HEK293 (cell line): ENCODE data around the gene DSCAM.

ENCODE experiments used
- CTCF ChIA-PET: fragments of 350-600 bp; formaldehyde crosslinking; extraction: SDS; loops from one replicate; lab custom pipeline; 2021; ENCODE audit warnings: antibody characterized with exemption; lab: Yijun Ruan, JAX
- POLR2A ChIA-PET: fragments of 300-600 bp; formaldehyde crosslinking; extraction: SDS; loops from one replicate; lab custom pipeline; 2020; ENCODE audit warnings: antibody characterized with exemption, inconsistent platforms; lab: Yijun Ruan, JAX
- H3K27ac ChIP-seq: fragments of 200-500 bp; sonication (Bioruptor generic); 2 replicates; pipeline ENCODE4 v1.5.1; 2014; ENCODE audit warnings: low read depth, low read length, control low read depth, inconsistent platforms; ENCODE audit errors: extremely low read depth
- H3K36me3 ChIP-seq, 2 experiments: fragments of 200-500 bp in 1 of 2; sonication (Bioruptor generic) in 1 of 2; 1 replicate in 1 of 2; 2 replicates in 1 of 2; pipeline ENCODE4 v1.5.1; 2014 to 2017; ENCODE audit warnings: inconsistent platforms in 2 of 2, low read length in 2 of 2; ENCODE audit not compliant: control insufficient read depth in 2 of 2, insufficient read depth in 1 of 2
- H3K4me1 ChIP-seq: fragments of 200-500 bp; sonication (Bioruptor generic); 2 replicates; pipeline ENCODE4 v1.5.1; 2014; ENCODE audit warnings: mild to moderate bottlenecking, low read length, inconsistent platforms; ENCODE audit not compliant: control insufficient read depth, insufficient read depth
- H3K4me3 ChIP-seq: 2 replicates; pipeline ENCODE4 v1.5.1; 2011; ENCODE audit warnings: low read depth, mild to moderate bottlenecking, control low read depth, low read length, moderate library complexity
- H3K9me3 ChIP-seq: fragments of 200-500 bp; sonication (Bioruptor generic); 2 replicates; pipeline ENCODE4 v1.5.1; 2014; ENCODE audit warnings: low read depth, low read length, inconsistent platforms; ENCODE audit not compliant: control insufficient read depth, insufficient read depth
- BCL11B ChIP-seq: fragments of 450-650 bp; formaldehyde crosslinking; IDR thresholded peaks from 2 replicates; pipeline ENCODE4 v1.5.1; 2016; ENCODE audit warnings: low read depth, missing biosample characterization, missing genetic modification characterization
- EGR2 ChIP-seq: fragments of 450-650 bp; formaldehyde crosslinking; IDR thresholded peaks from 2 replicates; pipeline ENCODE4 v1.5.1; 2016; ENCODE audit warnings: low read depth, missing biosample characterization, missing genetic modification characterization
- HOXA7 ChIP-seq: sonication (generic); formaldehyde crosslinking; IDR thresholded peaks from 2 replicates; pipeline ENCODE4 v1.8.1; 2022; ENCODE audit warnings: missing genetic modification reagents, borderline replicate concordance
- PRDM1 ChIP-seq: fragments of 450-650 bp; formaldehyde crosslinking; IDR thresholded peaks from 2 replicates; pipeline ENCODE4; 2016; ENCODE audit warnings: missing biosample characterization, missing genetic modification characterization
- SALL2 ChIP-seq: fragments of 450-650 bp; formaldehyde crosslinking; IDR thresholded peaks from 2 replicates; pipeline ENCODE4 v1.5.0; 2017; ENCODE audit warnings: missing biosample characterization, mild to moderate bottlenecking, missing genetic modification characterization, borderline replicate concordance
- SETDB1 ChIP-seq: IDR thresholded peaks from one replicate; pipeline ENCODE4 v1.6.1; 2017; ENCODE audit warnings: mild to moderate bottlenecking, low read length, moderate library complexity, mixed read lengths; ENCODE audit not compliant: insufficient read length
- SP2 ChIP-seq: fragments of 450-650 bp; formaldehyde crosslinking; IDR thresholded peaks from 2 replicates; pipeline ENCODE4 v1.5.1; 2016; ENCODE audit warnings: missing biosample characterization, missing genetic modification characterization
- SP7 ChIP-seq: fragments of 450-650 bp; formaldehyde crosslinking; IDR thresholded peaks from 2 replicates; pipeline ENCODE4 v1.5.1; 2016; ENCODE audit warnings: missing biosample characterization, missing genetic modification characterization
- ZBTB1 ChIP-seq: fragments of 450-650 bp; formaldehyde crosslinking; IDR thresholded peaks from 2 replicates; pipeline ENCODE4 v1.5.1; 2016; ENCODE audit warnings: missing biosample characterization, missing genetic modification characterization
- ZBTB17 ChIP-seq: fragments of 450-650 bp; formaldehyde crosslinking; IDR thresholded peaks from 2 replicates; pipeline ENCODE4 v1.5.1; 2016; ENCODE audit warnings: missing biosample characterization, missing genetic modification characterization
- ZBTB8A ChIP-seq: fragments of 450-650 bp; formaldehyde crosslinking; IDR thresholded peaks from 2 replicates; pipeline ENCODE4 v1.5.1; 2016; ENCODE audit warnings: missing biosample characterization, missing genetic modification characterization
- ZEB2 ChIP-seq: fragments of 450-650 bp; formaldehyde crosslinking; IDR thresholded peaks from 2 replicates; pipeline ENCODE4 v1.5.1; 2016; ENCODE audit warnings: missing biosample characterization, missing genetic modification characterization
- ZNF132 ChIP-seq: fragments of 450-650 bp; formaldehyde crosslinking; IDR thresholded peaks from 2 replicates; pipeline ENCODE4 v1.5.1; 2017; ENCODE audit warnings: missing biosample characterization, missing genetic modification characterization, borderline replicate concordance
- ZNF133 ChIP-seq: fragments of 450-650 bp; formaldehyde crosslinking; IDR thresholded peaks from 2 replicates; pipeline ENCODE4 v1.5.1; 2016; ENCODE audit warnings: missing biosample characterization, missing genetic modification characterization
- ZNF174 ChIP-seq: fragments of 450-650 bp; formaldehyde crosslinking; IDR thresholded peaks from 2 replicates; pipeline ENCODE4 v1.5.0; 2017; ENCODE audit warnings: missing biosample characterization, mild to moderate bottlenecking, missing genetic modification characterization
- ZNF274 ChIP-seq, 2 experiments: fragments of 200-500 bp in 1 of 2; fragments of 450-650 bp in 1 of 2; sonication (Bioruptor generic) in 1 of 2; formaldehyde crosslinking in 1 of 2; IDR thresholded peaks; 2 replicates each; pipeline versions ENCODE4 v1.5.1 to v1.6.1; 2014 to 2016; ENCODE audit warnings: borderline replicate concordance in 1 of 2, inconsistent platforms in 1 of 2, low read length in 1 of 2, missing biosample characterization in 1 of 2, missing genetic modification characterization in 1 of 2
- ZNF324 ChIP-seq: fragments of 450-650 bp; formaldehyde crosslinking; IDR thresholded peaks from 2 replicates; pipeline ENCODE4 v1.5.1; 2016; ENCODE audit warnings: missing biosample characterization, missing genetic modification characterization
- ZNF391 ChIP-seq: fragments of 450-650 bp; formaldehyde crosslinking; IDR thresholded peaks from 2 replicates; pipeline ENCODE4 v1.5.1; 2016; ENCODE audit warnings: low read depth, missing biosample characterization, missing genetic modification characterization, borderline replicate concordance
- ZNF544 ChIP-seq: fragments of 450-650 bp; formaldehyde crosslinking; IDR thresholded peaks from 2 replicates; pipeline ENCODE4 v1.5.0; 2017; ENCODE audit warnings: missing biosample characterization, missing genetic modification characterization
- ZNF561 ChIP-seq: fragments of 450-650 bp; IDR thresholded peaks from 2 replicates; pipeline ENCODE4 v1.5.1; 2018; ENCODE audit warnings: missing biosample characterization, missing genetic modification characterization, borderline replicate concordance
- ZNF621 ChIP-seq: fragments of 450-650 bp; formaldehyde crosslinking; IDR thresholded peaks from 2 replicates; pipeline ENCODE4 v1.5.1; 2017; ENCODE audit warnings: missing biosample characterization, missing genetic modification characterization
- ZNF623 ChIP-seq: fragments of 450-650 bp; formaldehyde crosslinking; IDR thresholded peaks from 2 replicates; pipeline ENCODE4 v1.5.1; 2016; ENCODE audit warnings: missing biosample characterization, missing genetic modification characterization
- ZNF624 ChIP-seq: fragments of 450-650 bp; formaldehyde crosslinking; IDR thresholded peaks from 2 replicates; pipeline ENCODE4 v1.5.1; 2017; ENCODE audit warnings: missing biosample characterization, missing genetic modification characterization
- ZNF701 ChIP-seq: fragments of 450-650 bp; formaldehyde crosslinking; IDR thresholded peaks from 2 replicates; pipeline ENCODE4 v1.5.1; 2016; ENCODE audit warnings: missing biosample characterization, missing genetic modification characterization
- ZNF707 ChIP-seq: fragments of 450-650 bp; formaldehyde crosslinking; IDR thresholded peaks from 2 replicates; pipeline ENCODE4 v1.5.1; 2016; ENCODE audit warnings: missing biosample characterization, missing genetic modification characterization
- ZNF777 ChIP-seq: fragments of 450-650 bp; formaldehyde crosslinking; IDR thresholded peaks from 2 replicates; pipeline ENCODE4 v1.5.1; 2017; ENCODE audit warnings: missing biosample characterization, missing genetic modification characterization, borderline replicate concordance
- ZNF792 ChIP-seq: fragments of 450-650 bp; formaldehyde crosslinking; IDR thresholded peaks from 2 replicates; pipeline ENCODE4 v1.5.1; 2016; ENCODE audit warnings: missing biosample characterization, missing genetic modification characterization
- TF ChIP-seq, protein P1 (sequence below): fragments of 450-650 bp; formaldehyde crosslinking; IDR thresholded peaks from 2 replicates; pipeline ENCODE4 v1.5.1; 2016; ENCODE audit warnings: missing biosample characterization, missing genetic modification characterization
- TF ChIP-seq, protein P2 (sequence below): fragments of 450-650 bp; formaldehyde crosslinking; IDR thresholded peaks from 2 replicates; pipeline ENCODE4 v1.5.1; 2016; ENCODE audit warnings: missing biosample characterization, missing genetic modification characterization
- TF ChIP-seq, protein P3 (sequence below): fragments of 450-650 bp; formaldehyde crosslinking; IDR thresholded peaks from 2 replicates; pipeline ENCODE4 v1.5.1; 2016; ENCODE audit warnings: missing biosample characterization, missing genetic modification characterization
- TF ChIP-seq, protein P4 (sequence below): fragments of 450-650 bp; formaldehyde crosslinking; IDR thresholded peaks from 2 replicates; pipeline ENCODE4 v1.5.1; 2016; ENCODE audit warnings: missing biosample characterization, missing genetic modification characterization

The DSCAM gene

DNA sequence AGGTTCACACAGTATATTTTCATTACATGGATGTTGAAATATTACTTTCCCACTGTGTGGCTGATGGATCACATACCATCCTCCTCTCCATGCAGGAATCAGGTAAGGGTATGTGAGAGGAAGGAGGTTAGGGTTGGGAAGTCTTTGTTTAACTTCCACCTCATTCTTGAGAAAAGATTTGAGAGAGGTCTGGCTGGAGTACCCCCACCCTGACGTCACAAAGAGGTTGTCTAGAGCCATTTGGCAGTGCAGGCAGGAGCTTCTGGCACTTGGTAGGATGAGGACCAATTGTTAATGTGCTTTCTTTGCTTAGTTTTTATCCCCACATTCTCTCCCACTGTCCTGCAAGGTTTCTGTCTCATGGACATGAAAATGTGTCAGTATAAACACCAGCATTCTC, 356.6 kb downstream of the DSCAM start:
- POLR2A ChIA-PET: no interaction called here
- Histone ChIP-seq H3K4me3 (no peak overlapping the region), H3K27ac (no peak overlapping the region), H3K9me3 (no peaks in the 10 kb centered on the region), H3K4me1 (no peaks in the 10 kb centered on the region), H3K36me3 (no peaks in the 10 kb centered on the region)
- CTCF ChIA-PET: no interaction called here
- TF ChIP-seq HOXA7 (CRISPR knock-in tag) (no peak), ZNF133 (no peak), ZNF621 (tag by site-specific recombination) (no peak), BCL11B (tag by site-specific recombination) (no peak), SP2 (no peak), ZBTB8A (tag by site-specific recombination) (no peak), ZNF274 (IDR thresholded peaks at IDR 0.05; ENCODE audit: low read length) (no peak), ZNF274 (tag by site-specific recombination; IDR thresholded peaks at IDR 0.05; ENCODE audit: borderline replicate concordance) (no peak), ZNF132 (tag by site-specific recombination) (no peak), SALL2 (no peak), ZNF391 (tag by site-specific recombination) (no peak), ZNF701 (tag by site-specific recombination) (no peak), PRDM1 (tag by site-specific recombination) (no peak), ZBTB1 (tag by site-specific recombination) (no peak), ZNF792 (no peak)
- TF ChIP-seq, protein P1, sequence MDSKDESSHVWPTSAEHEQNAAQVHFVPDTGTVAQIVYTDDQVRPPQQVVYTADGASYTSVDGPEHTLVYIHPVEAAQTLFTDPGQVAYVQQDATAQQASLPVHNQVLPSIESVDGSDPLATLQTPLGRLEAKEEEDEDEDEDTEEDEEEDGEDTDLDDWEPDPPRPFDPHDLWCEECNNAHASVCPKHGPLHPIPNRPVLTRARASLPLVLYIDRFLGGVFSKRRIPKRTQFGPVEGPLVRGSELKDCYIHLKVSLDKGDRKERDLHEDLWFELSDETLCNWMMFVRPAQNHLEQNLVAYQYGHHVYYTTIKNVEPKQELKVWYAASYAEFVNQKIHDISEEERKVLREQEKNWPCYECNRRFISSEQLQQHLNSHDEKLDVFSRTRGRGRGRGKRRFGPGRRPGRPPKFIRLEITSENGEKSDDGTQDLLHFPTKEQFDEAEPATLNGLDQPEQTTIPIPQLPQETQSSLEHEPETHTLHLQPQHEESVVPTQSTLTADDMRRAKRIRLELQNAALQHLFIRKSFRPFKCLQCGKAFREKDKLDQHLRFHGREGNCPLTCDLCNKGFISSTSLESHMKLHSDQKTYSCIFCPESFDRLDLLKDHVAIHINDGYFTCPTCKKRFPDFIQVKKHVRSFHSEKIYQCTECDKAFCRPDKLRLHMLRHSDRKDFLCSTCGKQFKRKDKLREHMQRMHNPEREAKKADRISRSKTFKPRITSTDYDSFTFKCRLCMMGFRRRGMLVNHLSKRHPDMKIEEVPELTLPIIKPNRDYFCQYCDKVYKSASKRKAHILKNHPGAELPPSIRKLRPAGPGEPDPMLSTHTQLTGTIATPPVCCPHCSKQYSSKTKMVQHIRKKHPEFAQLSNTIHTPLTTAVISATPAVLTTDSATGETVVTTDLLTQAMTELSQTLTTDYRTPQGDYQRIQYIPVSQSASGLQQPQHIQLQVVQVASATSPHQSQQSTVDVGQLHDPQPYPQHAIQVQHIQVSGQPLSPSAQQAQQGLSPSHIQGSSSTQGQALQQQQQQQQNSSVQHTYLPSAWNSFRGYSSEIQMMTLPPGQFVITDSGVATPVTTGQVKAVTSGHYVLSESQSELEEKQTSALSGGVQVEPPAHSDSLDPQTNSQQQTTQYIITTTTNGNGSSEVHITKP (tag by site-specific recombination): no peak

DNA sequence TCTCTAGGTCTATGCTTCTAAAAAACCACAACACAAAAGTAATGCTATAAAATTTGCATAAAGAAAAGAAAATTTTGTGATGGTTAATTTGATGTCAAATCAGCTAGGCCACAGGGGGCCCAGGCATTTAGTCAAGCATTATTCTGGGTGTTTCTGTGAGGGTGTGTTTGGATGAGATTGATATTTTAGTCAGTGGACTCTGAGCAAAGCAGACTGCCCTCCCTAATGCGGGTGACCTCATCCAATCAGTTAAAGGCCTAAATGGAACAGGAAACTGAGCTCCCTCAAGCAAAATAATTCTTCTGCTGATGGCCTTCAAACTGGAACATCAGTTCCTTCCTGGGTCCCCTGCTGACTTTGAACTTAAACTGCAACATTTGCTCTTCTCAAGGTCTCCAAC, 358.0 kb downstream of the DSCAM start:
- Histone ChIP-seq H3K4me1 (no peaks in the 10 kb centered on the region), H3K27ac (no peak overlapping the region), H3K9me3 (no peaks in the 10 kb centered on the region), H3K36me3 (no peaks in the 10 kb centered on the region), H3K4me3 (no peak overlapping the region)
- CTCF ChIA-PET: interaction anchor here (1.4 kb wide), 1 partner anchor 22 kb away, joined by 6 read pairs; no protein-coding TSS in a partner anchor
- POLR2A ChIA-PET: no interaction called here
- no peak for TF ChIP-seq ZNF561
- TF ChIP-seq ZNF777 (tag by site-specific recombination): no peak
- TF ChIP-seq ZEB2 (tag by site-specific recombination): no peak
- TF ChIP-seq, protein P2, sequence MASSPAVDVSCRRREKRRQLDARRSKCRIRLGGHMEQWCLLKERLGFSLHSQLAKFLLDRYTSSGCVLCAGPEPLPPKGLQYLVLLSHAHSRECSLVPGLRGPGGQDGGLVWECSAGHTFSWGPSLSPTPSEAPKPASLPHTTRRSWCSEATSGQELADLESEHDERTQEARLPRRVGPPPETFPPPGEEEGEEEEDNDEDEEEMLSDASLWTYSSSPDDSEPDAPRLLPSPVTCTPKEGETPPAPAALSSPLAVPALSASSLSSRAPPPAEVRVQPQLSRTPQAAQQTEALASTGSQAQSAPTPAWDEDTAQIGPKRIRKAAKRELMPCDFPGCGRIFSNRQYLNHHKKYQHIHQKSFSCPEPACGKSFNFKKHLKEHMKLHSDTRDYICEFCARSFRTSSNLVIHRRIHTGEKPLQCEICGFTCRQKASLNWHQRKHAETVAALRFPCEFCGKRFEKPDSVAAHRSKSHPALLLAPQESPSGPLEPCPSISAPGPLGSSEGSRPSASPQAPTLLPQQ (tag by site-specific recombination): no peak
- TF ChIP-seq SETDB1: no peak
- TF ChIP-seq ZBTB17 (tag by site-specific recombination): no peak
- TF ChIP-seq ZNF707 (tag by site-specific recombination): no peak
- TF ChIP-seq, protein P3, sequence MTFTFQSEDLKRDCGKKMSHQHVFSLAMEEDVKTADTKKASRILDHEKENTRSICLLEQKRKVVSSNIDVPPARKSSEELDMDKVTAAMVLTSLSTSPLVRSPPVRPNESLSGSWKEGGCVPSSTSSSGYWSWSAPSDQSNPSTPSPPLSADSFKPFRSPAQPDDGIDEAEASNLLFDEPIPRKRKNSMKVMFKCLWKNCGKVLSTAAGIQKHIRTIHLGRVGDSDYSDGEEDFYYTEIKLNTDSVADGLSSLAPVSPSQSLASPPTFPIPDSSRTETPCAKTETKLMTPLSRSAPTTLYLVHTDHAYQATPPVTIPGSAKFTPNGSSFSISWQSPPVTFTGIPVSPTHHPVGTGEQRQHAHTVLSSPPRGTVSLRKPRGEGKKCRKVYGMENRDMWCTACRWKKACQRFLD (tag by site-specific recombination): no peak
- no peak for TF ChIP-seq ZNF174 (tag by site-specific recombination)
- no peak for TF ChIP-seq ZNF624 (tag by site-specific recombination)
- TF ChIP-seq ZNF324 (tag by site-specific recombination): no peak
- TF ChIP-seq, protein P4, sequence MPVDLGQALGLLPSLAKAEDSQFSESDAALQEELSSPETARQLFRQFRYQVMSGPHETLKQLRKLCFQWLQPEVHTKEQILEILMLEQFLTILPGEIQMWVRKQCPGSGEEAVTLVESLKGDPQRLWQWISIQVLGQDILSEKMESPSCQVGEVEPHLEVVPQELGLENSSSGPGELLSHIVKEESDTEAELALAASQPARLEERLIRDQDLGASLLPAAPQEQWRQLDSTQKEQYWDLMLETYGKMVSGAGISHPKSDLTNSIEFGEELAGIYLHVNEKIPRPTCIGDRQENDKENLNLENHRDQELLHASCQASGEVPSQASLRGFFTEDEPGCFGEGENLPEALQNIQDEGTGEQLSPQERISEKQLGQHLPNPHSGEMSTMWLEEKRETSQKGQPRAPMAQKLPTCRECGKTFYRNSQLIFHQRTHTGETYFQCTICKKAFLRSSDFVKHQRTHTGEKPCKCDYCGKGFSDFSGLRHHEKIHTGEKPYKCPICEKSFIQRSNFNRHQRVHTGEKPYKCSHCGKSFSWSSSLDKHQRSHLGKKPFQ: no peak
- no peak for TF ChIP-seq EGR2
- TF ChIP-seq SP7: no peak
- TF ChIP-seq ZNF544 (tag by site-specific recombination): no peak
- no peak for TF ChIP-seq ZNF623 (tag by site-specific recombination)
